GM18519 (cell line): ENCODE results near the gene UBR4.

ENCODE experiments used
- ATAC-seq: cut with Tn5 transposase; IDR thresholded peaks from one replicate; pipeline ENCODE4 v1.9.1; 2021; ENCODE audit warnings: mild to moderate bottlenecking, moderate library complexity; ENCODE audit not compliant: unreplicated experiment, low FRiP score

UBR4 gene

DNA sequence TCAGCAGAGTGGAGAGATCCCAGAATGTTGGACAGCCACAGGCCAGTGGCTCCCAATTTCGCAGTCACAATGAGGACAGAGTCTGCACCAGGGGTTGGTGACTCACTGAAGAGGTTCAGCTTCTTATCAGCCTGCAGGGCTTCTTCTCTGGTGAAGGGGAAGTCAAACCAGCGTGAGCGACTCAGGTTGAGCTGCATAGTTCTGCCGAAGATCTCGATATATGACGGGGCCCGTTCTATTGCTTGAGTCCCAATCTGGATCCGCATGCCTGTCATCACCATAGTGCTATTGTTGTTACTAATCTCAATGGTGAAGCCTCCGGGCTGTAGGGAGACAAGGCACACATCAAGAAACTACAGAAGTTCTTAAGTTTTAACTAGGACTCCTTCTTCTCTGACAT, 58.5 kb downstream of the UBR4 start:
- no peak for ATAC-seq

DNA sequence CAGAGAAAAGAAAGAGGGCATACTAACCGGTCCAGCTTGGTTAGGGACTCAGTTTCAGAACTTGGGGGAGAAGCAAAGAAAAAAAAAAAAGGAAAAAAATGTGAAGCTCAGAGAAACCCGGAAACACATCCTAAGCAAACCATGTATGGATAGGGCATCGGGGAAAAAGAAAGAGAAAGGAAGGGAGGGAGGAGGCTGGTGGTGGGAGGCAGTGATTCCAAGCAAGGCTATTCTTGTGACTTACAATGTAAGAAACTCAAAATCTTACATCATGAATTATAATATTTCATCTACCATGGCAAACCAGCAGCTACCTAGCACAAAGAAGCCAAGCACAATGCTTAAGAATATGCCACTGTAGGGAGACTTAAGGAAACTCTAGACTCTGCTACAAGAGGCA, 60.3 kb downstream of the UBR4 start:
- no peak for ATAC-seq

DNA sequence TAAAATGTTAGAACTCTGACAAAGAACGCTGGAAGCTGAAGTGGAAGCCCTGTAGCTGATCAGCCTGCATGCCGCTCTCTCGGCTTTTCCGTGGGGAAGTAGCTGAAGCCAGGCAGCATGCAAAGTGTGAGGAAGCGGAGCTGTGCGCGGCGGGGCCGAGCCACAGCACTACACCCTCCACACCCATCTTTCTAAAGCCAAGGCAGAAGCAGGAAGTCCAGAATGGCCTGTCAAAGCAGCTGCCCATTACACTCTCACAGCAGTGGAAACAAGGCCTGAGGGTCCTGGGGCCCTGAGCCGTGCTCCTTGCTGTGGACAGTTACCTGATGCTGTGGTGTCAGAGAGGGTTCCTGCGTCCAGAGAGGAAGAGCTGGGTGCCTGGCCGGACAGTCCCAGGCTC, 69.6 kb downstream of the UBR4 start:
- no peak for ATAC-seq

DNA sequence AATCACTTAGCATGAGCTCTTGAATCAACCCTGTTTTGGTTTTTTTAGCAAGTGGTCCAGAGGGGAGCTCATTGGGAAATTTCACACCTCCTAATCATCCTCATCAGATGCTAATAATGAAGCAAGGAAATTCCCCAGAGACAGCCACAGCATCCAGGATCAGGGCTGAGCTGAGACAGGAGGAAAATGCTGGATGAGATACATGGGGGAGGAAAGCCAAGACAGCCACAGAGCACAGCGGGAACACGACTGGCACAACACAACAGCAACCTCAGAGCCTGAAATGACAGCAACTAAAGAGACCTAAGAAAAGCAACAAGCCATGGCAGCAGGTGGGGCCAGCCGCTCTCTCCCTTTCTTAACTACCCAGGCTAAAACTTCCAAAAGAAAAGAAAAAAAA, 70.4 kb downstream of the UBR4 start:
- no peak for ATAC-seq

DNA sequence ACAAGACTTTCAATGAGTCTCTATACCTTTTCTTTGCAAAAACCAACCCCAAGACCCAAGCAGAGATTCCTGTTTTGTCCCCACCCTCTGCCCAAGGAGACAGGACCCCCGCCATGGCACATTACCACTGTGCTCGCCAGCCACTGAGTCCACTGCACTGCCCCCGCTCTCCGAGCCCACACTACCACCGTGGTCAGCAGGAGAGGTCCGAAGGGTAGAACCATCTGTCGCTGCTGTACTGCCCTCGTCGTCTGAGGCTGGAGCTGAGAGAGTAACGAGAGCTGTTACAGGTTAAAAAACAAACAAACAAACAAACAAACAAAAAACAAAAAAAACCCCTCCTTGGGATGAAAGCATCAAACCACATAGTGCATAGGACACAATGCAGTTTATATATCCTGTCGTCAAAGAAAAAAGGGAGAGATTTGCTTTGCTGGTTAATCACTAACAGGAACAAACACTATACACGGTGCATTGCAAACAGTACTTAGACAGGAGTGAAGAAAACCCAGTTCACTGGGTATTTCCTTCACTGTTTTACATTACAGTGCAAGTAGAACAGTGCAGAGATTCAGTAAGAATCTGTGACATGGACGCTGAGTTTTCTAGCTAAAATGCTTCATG, 71.0 kb downstream of the UBR4 start:
- no peak for ATAC-seq

DNA sequence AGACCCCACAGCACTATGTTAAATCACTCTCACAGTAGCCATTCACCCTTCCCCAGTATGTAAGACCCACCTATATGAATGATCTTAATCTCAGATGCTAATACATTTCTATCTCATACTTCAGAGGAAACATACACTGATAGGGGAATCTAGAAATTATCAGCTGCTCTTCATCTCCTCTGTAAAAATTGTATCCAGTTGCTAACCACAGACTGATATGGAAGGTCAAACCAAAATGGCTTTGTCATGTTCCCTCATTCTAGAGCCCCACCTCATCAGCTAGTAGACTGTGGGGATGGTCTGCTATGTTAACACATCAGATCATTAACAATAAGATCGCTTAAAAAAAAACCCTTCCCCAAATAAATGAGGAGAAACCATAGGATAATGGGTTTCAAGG, 71.7 kb downstream of the UBR4 start:
- no peak for ATAC-seq

DNA sequence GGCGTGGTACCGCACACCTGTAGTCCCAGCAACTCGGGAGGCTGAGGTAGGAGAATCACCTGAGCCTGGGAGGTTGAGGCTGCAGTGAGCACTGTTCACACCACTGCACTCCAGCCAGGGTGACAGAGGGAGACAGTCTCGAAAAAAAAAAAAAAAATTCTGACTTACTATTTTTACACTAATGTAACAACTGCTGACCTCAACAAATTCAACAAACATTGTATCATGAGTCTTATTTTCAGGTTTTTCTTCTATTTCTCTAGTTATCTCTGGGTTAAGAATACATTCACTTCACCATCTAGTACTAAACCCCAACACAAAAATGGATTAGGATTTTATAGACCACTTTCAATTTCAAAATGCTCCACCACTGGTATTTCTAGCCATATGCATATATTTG, 72.9 kb downstream of the UBR4 start:
- no peak for ATAC-seq

DNA sequence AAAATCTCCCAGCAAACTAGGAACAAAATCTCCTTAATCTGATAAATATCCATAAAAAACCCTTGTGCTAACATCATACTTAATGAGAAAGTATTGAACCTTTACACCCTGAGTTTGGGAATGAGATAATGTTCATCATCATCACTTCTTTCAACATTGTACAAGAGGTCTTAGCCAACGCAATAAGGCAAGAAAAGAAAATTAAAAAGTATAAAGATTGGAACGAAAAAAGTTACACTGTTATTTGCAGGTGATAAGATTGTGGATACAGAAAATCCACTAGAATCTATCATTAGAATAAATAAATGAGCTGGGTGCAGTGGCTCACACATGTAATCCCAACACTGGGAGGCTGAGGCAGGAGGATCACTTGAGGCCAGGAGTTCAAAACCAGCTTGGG, 76.7 kb downstream of the UBR4 start:
- no peak for ATAC-seq

DNA sequence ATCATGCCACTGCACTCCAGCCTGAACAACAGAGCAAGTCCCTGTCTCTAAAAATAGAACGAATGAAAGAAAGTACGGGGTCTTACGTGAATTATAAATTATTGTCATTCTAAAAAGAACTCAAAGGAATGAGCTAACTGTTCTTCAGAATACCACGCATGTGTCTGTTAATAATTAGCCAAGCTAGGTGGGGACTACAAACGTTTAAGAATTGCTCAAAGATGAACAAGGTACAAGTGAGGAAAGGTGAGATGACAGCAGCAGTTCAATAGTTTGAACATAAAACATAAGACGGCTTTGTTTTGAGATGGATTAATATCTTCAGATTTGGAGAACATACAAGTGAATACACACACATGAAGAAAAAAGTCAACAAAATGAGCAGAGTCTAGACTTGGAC, 79.6 kb downstream of the UBR4 start:
- ATAC-seq: no peak

DNA sequence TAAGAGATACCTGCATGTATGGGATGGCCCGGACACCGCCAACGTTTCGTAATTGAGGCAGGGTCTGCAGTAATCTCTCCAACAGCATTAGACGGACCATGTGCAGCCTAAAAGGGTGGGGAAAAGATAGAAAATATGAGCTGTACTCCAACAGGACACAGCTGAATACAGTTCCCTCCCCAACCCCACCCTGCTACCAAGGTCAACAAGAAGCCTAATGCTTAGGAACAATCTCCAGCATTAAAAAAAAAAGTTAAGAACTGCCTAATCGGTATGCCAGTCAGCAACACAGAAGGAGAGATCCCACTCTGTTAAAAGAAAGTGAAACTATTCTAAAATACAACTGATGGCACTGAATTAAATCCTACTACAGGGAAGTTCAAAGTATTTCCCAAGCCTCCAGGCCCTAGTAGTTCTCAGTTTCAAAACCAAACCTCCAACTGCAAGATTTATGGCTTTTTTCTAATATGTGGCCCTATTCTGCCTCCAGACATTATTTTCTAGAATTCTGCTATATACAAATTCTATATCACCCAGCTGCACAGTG, 81.0 kb downstream of the UBR4 start:
- ATAC-seq: no peak

DNA sequence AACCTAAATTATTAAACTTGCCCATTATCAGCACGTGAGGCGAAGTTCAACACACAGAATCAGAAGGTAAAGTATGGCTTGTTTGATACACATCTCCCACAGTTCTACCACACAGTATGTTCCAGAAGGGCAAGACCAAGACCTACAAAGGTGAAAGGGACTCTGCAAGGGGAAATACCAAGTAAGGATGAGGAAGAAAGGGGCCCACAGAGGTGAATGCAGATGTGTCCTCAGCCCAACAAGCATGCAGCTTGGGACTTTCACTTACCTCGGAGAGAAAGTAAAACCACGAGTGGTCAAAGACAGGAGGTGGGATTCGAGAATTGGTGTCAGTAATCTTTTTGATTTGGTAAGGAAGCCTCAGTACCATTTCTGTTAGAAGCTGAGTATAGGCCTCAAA, 85.8 kb downstream of the UBR4 start:
- no peak for ATAC-seq

DNA sequence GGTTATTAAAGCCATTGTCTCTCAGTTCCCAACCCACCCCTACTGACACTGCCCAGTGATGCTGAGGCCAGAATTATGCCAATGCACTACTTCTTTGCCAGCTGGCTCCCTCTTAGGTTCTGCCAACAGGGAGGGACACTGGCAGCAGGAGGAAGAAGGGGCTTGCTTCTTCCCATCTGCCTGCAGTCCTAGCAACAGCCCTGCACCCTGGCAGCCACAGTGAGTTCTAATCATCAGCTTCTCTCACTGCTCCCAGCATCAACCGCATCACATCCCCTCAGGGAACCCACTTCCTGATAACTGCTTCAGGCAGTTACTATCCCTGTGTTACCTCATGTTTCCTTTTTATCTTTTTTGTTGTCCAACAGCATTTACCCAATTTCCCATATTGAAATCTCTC, 86.2 kb downstream of the UBR4 start:
- no peak for ATAC-seq

DNA sequence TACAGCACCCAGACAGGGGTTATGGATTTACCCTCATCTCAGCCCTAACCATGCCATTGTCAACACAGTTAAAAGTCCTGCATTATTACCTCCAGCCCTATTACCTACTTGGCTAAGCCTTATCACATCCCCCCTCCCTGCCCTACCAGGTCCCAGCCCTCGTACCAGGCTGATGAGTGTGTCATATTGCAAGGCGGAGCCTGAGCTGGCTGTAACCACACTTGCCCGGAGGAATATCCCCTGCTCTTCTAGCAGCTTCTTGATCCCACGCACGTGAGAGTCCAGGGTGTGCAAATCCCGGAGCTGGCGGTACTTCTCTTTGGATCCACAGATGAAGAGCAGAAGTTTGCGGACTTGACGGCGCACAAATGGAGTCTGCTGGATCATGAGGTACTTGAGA, 87.4 kb downstream of the UBR4 start:
- no peak for ATAC-seq

DNA sequence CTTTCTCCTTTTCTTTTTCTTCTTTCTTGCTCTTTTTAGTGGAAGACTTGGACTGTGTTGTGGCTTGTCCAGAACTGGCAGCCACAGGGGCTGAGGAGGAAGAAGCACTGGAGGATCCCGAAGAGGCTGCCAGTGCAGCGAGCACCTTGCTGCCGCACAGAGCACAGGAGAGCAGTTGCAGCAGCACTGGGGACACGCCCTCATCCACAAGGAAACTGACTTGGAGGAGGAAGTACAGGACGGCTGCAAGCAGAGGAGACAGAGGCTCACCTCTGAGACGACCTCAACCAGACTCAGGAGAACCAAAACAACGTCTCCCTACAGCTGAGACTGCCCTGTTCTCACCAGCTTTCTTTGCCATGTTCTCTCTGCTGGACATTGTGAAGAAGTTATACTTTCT, 88.9 kb downstream of the UBR4 start:
- ATAC-seq: no peak

DNA sequence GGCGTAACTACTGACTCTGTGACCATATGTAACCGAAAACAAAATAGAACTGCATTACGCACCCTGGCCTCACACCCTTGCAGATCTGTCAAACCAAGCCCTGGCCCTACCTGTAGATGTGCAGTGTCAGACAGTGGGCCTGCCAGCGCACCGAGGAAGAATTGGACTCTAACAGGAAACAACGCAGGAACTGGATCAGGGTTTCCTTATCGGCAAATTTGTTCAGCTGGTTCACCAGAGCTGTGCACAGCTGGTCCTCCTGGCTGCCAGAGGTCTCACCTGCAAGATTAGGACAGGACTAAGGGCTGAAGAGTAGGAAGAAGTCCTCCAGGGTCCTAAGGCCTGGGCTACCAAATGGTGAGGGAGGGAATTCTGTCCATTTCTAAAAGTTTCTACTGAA, 90.0 kb downstream of the UBR4 start:
- ATAC-seq: no peak

DNA sequence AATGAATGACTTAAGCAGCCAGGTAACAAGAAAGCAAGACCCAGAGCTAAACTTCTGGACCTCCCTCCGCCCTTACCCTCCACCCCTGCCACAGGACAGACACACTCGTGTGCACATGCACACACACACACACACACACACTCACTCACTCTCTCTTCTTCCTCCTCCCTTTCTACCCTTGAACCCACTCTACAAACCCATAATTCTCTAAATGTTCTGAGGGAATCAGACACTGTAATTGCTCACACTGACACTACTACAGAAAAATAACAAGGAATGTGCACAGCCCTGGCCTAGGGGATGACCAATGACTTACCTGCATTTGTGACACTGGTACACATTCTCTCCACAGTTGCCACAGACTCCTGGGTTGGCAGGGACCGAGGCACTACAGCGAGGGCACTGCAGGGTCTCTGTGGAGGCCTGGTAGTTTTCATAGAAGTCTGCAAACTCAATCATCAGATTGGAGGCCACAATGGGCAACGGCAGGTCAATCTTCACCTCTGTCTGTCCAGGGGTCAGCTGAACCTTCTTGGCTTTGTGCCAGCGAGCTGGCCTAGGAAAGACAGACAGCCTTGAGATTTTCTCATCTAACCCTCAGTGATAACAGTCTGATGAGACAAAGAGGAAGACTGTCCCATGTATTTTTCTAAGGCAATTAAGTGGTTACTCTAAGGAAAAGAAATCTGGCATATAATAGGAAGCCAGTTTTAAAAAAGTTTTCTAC, 94.8 kb downstream of the UBR4 start:
- ATAC-seq: no peak

DNA sequence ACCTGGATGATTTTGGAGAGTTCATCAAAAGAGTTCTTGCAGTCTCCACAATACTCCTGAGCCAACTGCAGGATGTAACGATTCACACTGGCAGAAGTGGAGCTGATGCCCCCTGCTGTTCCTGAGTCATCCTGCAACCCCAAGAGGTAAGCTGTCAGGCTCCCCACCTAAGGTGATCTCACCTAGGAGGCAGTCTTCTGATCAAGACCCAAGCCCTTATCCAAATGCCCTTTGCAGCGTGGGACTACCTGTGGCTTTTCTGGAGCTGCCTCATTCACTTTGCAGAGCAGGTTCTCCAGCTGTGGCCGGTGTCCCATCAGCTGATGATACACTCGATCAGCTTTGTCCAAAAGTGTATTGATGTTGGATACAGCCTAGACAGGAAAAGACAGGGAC, 96.4 kb downstream of the UBR4 start:
- no peak for ATAC-seq

DNA sequence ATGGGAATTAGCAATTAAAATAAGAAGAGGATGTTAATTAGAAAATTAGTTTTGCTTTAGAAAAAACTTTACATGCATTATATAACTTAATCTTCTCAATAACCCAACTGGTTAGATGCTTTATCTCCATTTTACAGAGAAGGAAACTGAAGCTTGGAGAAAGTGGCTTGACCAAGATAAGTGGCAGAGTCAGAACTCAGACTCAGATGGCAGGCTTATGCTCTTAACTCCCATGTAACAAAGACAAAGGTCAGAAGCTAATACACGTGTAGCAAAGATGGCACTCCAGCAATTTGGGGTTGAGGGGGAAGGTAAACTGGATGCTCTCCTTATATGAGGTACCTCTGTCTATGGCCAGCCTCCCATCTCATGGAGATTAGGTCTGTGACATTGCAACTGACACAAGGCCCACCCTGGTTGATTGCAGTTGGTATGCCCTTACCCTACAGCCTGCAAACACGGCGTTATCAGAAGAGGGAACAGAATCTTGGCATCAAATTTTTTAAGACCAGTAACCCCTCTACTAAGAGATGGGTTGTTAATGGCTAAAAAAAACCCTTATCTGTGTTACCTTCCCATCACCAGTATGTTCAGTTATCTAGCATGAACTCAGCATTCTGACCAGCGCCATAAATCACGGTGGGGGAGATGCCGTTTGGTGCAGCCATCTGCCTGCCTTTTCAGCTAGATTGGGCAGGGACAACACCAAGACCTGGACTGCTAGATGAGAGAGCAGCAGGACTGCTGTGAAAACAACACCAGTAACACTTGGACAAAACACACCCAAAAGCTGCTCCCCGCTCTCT, 97.0 kb downstream of the UBR4 start:
- ATAC-seq: no peak

DNA sequence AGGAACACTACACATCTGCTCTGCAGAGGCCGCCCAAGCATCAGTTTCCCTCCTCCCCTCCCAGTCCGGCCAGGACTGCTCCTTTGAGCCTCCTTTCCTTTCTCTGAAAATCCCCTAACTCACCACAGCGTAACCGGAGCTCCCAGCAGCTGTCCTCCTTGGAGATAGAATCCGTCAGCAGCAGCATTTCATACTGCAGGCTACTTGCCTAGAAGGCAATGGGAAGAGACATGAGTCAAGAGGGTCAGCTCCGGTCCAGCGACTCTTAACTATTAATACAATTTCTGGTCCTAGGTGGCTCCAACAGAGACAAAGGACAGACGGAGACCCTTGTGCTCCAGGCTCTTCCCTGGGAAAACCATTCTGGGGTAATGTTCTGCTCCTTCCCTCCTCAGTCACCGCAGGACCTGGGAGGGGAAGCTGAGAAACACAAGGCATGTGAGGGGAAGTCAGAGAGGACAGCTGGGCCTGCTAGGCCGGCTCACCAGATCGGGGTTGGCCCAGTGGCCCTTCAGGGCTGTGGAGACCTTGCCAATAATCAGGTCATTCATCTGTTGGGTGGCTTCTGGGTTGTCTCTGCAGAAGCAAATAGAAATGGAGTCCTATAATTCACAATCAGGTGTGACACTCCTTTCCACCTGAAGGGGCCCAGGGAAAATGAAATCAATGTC, 99.7 kb downstream of the UBR4 start:
- ATAC-seq: no peak

DNA sequence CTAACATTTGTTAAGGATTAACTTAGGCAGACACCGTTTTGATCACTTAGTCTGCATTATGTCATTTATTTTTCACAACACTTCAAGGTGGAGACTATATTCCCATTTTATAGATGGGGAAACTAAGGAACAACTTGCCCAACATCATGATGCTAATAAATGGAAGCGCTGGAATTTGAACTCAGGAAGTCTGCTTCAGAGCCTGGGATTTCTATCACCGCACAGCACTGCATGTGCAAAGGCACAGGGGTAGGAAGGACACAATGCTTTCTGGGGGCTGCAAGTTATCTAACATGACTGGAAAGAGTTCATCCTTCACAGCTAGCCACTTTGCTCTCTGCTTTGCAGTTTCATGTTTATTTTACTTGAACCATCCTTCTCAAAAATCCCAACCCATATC, 100.5 kb downstream of the UBR4 start:
- ATAC-seq: no peak

DNA sequence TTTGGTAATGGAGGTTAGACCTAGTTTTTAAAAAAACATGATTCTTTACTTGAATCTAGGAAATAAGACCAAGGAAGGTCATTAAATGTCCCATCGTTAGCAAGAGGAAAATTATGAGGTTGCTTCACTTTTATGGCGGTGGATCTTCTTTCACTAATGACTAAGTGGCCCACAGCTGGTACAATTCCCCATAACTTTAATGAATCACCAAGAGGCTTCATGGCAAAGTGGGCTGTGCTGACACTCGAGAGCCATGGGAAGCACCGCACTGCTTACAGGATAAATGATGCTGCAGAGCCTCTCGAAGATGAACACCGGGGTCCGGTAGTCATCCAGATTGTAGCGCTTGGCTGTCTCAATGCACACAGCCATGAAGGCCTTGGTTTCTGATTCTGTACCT, 108.8 kb downstream of the UBR4 start:
- no peak for ATAC-seq
